Breast epithelium (tissue), 3 donors: ENCODE data around the gene DHRS7B.

Experiments
- POLR2AphosphoS5 ChIP-seq, 3 donors: sonication (generic); formaldehyde crosslinking; IDR thresholded peaks; one replicate each; pipeline ENCODE4 v1.6.1; 2017; ENCODE audit warnings: antibody characterized with exemption in 3 of 3
- TF ChIP-seq, protein P1 (sequence below), 3 donors: fragments of 450-650 bp; IDR thresholded peaks; one replicate each; pipeline ENCODE4 v1.5.1; 2016 to 2017; ENCODE audit warnings: antibody characterized with exemption in 3 of 3, mild to moderate bottlenecking in 3 of 3, moderate library complexity in 3 of 3

GRCh38 chr17:21232033-21232749, 105.4 kb downstream of the DHRS7B start:
- TF ChIP-seq, protein P1, sequence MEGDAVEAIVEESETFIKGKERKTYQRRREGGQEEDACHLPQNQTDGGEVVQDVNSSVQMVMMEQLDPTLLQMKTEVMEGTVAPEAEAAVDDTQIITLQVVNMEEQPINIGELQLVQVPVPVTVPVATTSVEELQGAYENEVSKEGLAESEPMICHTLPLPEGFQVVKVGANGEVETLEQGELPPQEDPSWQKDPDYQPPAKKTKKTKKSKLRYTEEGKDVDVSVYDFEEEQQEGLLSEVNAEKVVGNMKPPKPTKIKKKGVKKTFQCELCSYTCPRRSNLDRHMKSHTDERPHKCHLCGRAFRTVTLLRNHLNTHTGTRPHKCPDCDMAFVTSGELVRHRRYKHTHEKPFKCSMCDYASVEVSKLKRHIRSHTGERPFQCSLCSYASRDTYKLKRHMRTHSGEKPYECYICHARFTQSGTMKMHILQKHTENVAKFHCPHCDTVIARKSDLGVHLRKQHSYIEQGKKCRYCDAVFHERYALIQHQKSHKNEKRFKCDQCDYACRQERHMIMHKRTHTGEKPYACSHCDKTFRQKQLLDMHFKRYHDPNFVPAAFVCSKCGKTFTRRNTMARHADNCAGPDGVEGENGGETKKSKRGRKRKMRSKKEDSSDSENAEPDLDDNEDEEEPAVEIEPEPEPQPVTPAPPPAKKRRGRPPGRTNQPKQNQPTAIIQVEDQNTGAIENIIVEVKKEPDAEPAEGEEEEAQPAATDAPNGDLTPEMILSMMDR (IDR thresholded peaks at IDR 0.05): no peak
- TF ChIP-seq POLR2AphosphoS5 (IDR thresholded peaks at IDR 0.05): no peak
